Esophagus mucosa (tissue), 1 donor: ENCODE measurements around the gene ZNF780B. TPM values are rescaled to one million over a fixed set of nuclear protein-coding genes. Genes with fewer than 3 reads are reported as not detected.
A peak's percentile ranks its signal among the peaks of the same experiment; 100 is the strongest.
"Not testable (repeated sequence)": the region's sequence is repeated elsewhere in the genome, so short reads cannot be mapped to it uniquely, and the experiment has no call there.

ENCODE experiments used
- ATAC-seq: fragments of 200-7000 bp; cut with Tn5 transposase; one replicate; pipeline ENCODE4 v1.9.1; 2020
- total RNA-seq: library from RNA; stranded (reverse); gene quantifications from one replicate; pipeline ENCODE4 v1.2.4, GENCODE V29; 2023
- donor health status: DM: yes; HTN: yes; CAD: no.

Gene ZNF780B
- total RNA-seq: 8.2 TPM

DNA sequence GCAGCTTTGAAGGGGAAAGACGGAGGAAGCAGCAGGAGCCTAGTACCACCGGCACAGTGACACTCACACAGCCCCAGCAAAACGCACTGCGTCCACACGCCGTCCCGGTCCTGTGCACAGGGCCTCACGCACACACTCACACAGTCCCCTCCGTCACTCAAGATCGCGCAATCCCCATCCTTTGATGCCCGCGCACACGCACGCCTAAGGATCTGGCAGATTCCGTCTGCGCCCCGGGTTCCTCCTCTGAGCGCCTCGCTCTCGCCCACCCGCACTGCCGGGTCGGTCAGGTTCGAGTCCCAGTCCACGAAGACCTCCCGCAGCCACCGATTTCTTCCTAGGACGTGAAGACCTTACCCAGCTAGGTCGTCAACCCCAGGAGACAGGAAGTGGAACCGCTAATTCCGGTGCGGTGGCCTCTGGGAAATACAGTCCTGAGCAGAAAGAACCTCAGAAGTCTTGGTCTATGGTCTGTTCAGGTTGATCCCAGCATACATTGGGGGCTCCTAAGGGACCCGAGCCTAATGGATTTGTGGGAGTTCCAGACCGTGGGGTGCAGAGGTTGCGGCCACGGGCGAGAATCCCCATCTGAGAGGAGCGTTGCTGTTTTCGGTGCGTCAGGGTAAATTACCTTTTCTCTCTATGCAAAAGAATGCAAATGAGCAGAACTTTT, at the start of gene ZNF780B:
Gene ZNF780B, minus strand, starts transcription at position 400 of the 673 bp plus-strand sequence. CDS start 5,899 bp downstream, outside the sequence.
- peak; percentile 71 for ATAC-seq

DNA sequence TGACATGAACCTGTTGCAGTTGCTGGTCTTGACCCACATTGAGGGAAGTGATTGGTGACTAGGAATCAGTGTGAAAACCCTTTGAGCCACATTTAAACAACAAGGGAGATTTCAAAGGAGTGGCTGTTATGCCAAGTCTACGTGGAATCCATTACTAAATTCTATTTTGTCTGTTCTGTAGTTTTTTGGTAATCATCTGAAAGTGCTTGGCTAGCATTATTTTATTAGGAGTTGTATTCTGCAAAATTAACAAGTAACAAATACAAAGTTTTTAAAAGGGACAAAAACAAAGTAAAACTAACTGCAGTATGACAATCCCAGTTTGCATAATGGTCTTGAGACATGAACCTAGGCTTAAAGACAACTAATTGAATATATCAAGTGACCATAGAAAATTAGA, 48.7 kb upstream of the ZNF780B start:
- ATAC-seq: no peak

DNA sequence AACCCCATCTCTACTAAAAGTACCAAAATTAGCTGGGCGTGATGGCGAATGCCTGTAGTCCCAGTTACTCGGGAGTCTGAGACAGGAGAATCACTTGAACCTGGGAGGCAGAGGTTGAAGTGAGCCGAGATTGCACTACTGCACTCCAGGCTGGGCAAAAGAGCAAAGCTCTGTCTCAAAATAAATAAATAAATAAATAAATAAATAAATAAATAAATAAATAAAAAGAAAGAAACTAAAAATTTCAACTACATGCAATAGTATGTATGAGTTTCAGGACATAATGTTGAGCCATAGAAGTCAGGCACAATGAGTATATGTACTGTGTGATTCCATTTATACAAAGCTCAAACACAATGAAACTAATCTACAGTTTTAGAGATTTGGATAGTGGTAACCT, 47.6 kb upstream of the ZNF780B start:
- no peak for ATAC-seq

DNA sequence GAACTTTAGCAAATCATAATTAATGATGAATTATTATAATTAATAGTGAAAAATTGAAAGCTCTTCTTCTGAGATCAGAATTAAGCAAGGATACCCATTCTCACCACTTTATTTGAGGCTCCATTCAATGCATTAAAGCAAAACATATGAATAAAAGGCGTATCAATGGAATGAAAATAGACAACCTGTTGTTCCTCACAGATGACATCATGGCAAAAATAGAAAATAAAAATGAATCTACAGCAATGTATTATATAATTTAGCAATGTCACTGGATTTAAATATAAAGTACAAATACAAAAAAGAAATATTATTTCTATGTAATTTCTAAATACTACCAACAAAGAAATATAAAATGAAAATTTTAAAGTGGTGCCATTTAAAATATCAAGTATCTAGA, 45.8 kb upstream of the ZNF780B start:
- no peak for ATAC-seq

DNA sequence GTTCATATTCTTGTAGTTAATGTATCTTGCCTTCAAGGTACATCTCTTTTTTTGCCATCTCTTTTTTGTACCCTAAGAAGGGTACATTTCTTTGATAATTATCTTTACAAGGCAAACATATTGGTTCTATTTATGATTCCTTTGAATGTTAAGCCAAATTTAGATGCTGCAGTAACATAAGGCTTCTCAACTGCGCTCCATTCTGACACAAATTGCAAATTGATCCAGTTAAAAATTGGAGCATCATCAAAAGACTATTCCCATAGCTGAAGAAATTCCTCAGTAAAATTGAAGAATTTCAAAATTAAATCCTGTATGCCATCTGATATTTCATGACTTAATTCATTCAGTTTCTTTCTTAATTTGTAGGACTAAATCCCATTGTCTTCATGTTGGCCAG, 37.4 kb upstream of the ZNF780B start:
- ATAC-seq: no peak

DNA sequence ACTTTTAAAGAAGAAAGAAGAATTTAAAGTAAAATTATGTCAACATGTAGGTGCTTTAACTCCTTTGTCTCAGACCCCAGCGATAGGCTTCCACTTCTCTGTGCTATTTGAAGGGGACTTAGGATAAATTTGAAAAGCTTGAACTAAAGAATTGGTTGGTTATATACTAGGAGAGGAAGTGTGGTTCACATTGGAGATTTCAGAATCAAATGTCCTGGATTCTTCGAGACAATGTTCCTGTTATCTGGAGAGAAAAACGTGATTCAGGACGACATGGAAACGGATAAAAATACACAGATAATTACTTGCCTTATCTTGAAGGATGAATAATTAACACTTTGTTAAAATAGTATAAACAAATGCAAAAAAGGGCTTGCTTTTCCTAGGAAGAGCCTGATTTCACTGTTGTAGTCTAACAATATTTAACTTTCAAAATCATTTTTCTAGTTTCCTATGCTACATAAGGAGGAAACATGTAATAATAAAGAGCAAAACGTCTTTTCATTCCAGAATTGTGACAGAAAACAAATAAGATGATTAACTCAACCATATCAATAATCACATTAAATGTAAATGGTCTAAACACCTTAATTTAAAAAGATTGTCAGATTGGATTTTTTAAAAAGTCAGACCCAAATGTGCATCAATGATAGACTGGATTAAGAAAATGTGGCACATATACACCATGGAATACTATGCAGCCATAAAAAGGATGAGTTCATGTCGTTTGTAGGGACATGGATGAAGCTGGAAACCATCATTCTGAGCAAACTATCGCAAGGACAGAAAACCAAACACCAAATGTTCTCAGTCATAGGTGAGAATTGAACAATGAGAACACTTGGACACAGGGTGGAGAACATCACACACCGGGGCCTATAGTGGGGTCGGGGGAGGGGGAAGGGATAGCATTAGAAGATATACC, 35.4 kb upstream of the ZNF780B start:
- ATAC-seq: no peak

DNA sequence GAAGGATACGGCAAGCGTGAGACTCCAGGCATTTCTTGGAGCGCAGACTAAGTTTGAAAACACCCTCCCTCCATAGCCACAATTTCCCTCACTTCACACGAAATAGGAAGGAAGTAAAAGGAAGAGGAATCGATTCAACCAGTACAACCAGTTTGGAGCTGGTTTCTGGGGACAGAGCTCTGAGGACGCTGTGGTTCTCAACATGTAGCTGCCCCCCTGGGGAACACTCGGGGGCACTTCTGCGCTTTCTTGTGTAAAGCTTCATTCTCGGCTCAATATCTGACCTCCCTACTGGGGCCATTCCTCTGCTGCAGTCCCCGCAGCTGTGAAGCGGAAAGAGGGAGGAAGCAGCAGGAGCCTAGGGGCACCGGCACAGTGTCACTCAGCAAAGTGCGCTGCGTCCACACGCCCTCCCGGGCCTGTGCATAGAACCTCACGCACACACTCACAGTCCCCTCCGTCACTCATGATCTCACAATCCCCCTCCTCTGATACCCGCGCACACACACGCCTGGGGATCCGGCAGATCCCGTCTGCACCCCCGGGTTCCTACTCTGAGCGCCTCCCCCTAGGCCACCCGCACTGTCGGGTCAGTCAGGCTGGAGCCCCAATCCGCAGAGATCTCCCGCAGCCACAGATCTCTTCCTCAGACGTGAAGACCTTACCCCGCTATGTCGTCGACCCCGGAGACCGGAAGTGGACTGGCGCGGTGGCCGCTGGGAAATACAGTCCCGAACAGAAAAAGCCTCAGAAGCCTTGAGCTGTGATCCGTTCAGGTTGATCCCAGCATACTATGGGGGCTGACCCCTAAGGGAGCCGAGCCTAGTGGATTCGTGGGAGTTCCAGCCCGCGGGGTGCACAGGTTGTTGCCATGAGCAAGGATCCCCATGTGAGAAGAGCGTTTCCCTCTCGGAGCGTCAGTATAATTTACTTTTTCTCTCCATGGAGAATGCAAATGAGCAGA, 34.5 kb upstream of the ZNF780B start, which contains the start of gene ZNF780A:
Gene ZNF780A, minus strand, starts transcription at position 703 of the 964 bp plus-strand sequence. CDS start 6,190 bp downstream, outside the sequence.
- peak; percentile 85 for ATAC-seq

DNA sequence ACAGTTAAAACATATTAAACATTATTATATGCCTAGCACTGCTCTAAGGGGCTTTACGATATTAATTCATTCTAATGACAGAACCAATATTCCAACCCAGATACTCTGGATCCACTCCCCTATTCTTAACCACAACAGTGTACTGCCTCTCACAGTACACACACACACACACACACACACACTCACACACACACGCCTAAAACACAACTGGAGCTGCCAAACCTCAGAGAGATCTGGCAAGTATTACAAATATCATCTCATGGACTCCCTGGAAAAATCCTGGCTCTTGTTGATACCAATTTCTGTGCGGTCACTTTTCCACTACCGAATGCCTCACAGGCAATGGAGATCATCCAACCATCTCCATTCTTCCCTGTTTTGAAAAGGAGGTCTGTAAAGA, 33.4 kb upstream of the ZNF780B start:
- no peak for ATAC-seq

DNA sequence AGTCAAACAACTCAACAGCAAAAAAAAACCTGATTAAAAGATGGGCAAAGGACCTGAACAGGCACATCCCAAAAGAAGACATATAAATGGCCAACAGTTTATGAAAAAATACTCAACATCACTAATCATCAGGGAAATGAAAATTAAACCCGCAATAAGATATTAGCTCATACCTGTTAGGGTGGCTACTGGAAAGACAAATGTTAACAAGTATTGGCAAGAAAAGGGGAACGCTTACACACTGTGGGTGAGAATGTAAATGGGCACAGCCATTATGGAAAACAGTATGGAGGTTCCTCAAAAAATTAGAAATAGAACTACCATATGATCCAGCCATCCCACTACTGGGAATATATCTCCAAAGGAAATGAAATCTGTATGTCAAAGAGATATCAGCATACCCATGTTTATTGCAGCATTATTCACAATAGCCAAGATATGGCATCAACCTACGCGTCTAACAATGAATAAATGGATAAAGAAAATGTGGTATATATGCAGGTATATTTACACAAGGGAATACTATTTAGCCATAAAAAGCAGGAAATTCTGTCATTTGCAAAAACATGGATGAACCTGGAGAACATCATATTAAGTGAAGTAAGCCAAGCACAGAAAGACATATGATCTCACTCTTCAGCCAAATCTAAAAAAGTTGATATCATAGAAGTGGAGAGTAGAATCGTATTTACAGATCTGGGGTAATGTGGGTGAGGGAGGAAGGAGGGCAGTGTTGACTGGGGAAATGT, 32.4 kb upstream of the ZNF780B start:
- no peak for ATAC-seq

DNA sequence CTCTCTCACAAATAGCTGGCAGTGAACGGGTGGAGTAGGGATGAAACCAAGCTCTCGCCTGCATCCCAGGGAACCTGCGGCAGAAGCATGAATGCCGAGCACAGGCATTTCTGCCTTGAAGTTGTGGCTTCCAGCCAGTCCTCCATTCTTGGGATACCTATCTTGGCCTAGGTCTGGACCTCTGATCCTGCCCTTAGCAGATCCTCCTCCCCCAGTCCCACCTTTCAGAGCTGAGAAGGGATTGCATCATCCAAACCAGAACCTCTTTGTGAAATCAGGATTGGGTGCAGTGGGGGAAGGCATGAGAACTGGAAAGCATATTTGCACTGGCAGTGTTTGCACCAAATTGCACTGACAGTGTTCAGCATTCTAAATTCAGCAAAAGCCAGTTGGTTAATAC, 28.9 kb upstream of the ZNF780B start:
- ATAC-seq: no peak

DNA sequence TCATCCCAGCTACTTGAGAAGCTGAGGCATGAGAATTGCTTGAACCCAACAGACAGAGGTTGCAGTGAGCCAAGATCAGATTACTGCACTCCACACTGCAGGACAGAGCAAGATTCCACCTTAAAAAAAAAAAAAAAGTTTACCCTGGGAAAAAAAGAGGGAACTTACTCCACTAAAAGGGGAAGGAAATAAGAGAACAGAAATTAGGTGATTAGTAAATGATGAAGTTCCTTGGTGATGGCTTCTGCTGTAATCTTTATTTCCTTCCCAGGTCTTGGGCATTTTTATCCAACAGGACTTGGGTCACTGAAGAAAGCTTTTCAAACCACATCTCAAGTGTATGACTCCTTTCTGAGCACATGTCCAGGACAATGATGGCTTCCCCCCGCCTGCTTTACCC, 25.4 kb upstream of the ZNF780B start:
- no peak for ATAC-seq

DNA sequence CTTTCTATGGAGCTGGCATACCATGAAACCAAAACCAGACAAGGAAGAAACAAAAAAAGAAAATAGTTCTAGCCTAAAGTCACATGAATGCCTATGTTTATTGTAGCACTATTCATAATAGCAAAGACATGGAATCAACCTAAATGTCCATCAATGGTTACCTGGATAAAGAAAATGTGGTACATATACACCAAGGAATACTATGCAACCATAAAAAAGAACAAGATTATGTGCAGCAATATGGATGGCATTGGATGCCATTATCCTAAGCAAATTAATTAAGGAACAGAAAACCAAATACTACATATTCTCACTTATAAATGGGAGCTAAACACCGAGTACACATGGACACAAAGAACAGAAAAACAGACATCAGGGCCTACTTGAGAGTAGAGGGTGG, 24.3 kb upstream of the ZNF780B start:
- no peak for ATAC-seq

DNA sequence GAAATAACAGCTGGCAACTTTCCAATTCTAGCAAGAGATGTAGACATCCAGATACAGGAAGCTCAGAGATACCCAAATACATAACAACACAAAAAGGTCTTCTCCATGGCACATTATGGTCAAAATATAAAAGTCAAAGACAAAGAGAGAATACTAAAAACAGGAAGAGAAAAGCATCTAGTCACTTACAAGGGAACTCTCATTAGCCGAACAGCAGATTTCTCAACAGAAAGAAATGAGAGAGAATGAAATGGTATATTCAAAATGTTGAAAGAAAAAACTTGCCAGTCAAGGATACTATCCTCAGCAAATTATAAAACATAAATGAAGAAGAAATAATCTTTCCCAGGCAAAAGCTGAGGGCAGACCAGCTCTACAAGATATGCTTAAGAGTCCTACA, 22.3 kb upstream of the ZNF780B start:
- no peak for ATAC-seq

DNA sequence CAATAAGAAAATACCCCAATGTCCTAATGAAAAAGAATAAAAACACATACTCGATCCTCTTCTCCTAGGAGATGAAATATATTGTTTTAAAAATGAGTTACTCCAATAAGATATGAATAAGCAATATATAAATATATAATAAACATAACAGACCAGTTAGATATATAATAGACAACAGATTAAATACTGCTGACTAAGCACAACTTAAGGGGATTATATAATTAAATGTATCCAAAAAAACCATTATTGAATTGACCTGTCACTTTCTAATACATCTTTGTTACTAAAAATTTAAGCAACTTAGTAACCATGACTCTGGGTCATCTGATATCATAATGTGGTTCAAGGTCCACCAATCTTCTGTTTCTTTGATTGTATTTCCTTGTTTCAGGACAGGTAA, 14.0 kb upstream of the ZNF780B start:
- no peak for ATAC-seq

DNA sequence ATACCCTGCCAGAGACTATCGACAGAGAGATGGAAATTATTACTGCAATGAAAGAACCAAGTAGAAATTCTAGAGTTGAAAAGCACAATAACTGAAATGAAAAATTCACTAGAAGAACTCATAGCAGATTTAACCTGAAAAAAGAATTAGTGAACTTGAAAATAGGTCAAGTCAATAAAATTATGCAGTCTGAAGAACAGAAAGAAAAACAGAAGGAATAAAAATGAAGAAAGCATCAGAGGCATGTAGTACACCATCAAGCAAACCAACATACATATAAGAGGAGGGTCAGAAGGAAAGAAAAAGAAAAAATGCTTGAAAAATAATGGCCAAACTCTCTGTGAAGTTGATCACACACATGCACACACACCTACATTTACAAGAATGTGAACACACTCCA, 3.6 kb upstream of the ZNF780B start:
- ATAC-seq: no peak

DNA sequence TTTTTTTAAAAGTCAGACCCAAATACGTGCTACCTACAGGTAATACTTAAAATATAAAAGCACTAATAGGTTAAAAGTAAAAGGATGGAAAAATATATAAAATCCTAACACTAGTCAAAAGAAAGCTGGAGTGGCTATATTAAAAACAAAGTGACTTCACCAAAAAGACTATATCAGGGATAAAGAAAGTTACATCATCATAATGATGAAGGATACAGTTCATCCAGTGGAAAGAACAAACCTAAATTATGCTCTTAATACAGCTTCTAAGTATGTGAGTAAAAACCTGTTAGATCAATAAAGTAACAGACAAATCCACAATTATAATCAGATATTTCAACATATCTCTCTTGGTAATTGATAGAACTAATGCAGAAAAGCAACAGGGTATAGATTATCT, 1.1 kb upstream of the ZNF780B start:
- no peak for ATAC-seq

DNA sequence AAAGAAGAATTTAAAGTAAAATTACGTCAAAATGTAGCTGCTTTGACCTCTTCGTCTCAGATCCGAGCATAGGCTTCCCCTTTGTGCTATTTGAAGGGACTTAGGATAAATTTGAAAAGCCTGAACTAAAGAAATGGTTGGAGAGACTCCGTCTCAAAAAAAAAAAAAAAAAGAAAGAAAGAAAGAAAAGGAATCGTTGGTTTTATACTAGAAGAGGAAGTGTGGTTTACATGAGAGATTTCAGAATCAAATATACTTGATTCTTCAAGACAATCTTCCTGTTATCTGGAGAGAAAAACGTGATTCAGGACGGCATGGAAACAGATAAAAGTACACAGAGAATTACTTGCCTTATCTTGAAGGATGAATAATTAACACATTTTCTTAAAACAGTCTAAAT, 474 bp upstream of the ZNF780B start:
- no peak for ATAC-seq

DNA sequence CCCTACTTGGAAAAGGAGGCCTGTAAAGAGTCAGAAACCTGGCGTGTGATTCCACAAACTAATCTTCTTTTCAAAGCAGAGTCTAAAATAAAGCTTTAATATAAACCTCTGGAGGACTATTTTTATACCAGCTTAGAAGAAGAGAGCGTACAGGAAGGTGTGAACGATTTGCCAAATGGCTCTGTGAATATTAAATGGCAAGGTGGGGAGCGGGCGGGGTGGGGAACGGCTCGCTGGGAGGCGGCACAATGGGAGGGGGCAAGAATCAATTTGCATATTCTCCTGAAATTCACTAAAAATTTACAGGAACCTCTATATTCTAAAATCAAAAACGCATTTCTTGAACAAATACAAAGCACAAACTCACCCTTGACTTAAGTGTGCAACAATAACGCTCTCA, 982 bp downstream of the ZNF780B start:
- ATAC-seq: no peak

DNA sequence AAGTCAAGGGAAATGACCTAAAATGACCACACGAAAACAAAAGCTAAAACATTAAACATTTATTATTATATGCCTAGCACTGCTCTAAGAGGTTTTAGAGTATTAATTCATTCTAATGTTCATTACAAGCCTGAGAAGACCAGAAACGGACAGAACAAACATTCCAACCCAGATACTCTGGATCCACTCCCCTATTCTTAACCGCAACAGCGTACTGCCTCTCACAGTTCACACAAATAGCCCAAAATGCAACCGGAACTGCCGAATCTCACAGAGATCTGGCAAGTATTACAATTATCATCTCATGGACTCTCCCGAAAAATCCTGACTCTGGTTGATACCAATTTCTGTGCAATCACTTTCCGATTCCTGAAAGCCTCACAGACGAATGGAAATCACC, 1.4 kb downstream of the ZNF780B start:
- ATAC-seq: no peak

DNA sequence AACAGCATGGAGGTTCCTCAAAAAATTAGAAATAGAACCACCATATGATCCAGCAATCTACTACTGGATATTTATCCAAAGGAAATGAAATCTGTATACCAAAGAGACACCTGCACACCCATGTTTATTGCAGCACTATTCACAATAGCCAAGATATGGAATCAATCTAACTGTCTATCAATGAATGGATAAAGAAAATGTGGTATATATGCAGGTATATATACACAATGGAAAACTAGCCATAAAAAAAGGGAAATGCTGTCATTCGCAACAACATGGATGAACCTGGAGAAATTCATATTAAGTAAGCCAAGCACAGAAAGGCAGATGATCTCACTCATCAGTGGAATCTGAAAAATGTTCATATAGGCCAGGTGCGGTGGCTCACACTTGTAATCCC, 2.5 kb downstream of the ZNF780B start:
- no peak for ATAC-seq

DNA sequence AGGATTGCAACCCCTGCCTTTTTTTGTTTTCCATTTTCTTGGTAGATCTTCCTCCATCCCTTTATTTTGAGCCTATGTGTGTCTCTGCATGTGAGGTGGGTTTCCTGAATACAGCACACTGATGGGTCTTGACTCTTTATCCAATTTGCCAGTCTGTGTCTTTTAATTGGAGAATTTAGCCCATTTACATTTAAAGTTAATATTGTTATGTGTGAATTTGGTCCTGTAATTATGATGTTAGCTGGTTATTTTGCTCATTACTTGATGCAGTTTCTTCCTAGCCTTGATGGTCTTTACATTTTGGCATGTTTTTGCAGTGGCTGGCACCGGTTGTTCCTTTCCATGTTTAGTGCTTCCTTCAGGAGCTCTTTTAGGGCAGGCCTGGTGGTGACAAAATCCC, 14.3 kb downstream of the ZNF780B start:
- not testable (repeated sequence) for ATAC-seq

DNA sequence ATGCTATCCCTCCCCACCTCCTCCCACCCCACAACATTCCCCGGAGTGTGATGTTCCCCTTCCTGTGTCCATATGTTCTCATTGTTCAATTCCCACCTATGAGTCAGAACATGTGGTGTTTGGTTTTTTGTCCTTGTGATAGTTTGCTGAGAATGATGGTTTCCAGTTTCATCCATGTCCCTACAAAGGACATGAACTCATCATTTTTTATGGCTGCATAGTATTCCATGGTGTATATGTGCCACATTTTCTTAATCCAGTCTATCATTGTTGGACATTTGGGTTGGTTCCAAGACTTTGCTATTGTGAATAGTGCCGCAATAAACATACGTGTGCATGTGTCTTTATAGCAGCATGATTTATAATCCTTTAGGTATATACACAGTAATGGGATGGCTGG, 18.0 kb downstream of the ZNF780B start:
- ATAC-seq: not testable (repeated sequence)
